ENCODE results near the gene HIGD2A.

HIGD2A gene

DNA sequence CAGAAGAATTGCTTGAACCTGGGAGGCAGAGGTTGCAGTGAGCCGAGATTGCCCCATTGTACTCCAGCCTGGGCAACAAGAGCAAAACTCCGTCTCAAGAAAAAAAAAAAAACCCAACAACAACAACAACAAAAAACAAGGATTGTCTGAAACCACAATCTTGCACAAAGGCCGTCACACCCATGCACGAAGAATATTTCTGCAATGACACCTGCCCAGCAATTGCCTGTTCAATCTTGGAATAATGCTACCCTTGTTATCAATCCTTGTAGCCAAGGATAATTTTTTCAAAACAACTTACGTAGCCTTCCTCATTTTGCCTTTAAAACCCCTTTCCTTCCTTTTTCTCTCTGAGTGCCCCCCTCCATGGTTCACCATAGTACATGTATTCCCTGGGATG is 31.5 kb downstream of the HIGD2A start:
- TF ChIP-seq, protein P1, sequence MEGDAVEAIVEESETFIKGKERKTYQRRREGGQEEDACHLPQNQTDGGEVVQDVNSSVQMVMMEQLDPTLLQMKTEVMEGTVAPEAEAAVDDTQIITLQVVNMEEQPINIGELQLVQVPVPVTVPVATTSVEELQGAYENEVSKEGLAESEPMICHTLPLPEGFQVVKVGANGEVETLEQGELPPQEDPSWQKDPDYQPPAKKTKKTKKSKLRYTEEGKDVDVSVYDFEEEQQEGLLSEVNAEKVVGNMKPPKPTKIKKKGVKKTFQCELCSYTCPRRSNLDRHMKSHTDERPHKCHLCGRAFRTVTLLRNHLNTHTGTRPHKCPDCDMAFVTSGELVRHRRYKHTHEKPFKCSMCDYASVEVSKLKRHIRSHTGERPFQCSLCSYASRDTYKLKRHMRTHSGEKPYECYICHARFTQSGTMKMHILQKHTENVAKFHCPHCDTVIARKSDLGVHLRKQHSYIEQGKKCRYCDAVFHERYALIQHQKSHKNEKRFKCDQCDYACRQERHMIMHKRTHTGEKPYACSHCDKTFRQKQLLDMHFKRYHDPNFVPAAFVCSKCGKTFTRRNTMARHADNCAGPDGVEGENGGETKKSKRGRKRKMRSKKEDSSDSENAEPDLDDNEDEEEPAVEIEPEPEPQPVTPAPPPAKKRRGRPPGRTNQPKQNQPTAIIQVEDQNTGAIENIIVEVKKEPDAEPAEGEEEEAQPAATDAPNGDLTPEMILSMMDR (IDR thresholded peaks at IDR 0.05; ENCODE audit: extremely low read depth, missing control alignments), result no peak
- DNase-seq (ENCODE audit: low spot score), result no peak

DNA sequence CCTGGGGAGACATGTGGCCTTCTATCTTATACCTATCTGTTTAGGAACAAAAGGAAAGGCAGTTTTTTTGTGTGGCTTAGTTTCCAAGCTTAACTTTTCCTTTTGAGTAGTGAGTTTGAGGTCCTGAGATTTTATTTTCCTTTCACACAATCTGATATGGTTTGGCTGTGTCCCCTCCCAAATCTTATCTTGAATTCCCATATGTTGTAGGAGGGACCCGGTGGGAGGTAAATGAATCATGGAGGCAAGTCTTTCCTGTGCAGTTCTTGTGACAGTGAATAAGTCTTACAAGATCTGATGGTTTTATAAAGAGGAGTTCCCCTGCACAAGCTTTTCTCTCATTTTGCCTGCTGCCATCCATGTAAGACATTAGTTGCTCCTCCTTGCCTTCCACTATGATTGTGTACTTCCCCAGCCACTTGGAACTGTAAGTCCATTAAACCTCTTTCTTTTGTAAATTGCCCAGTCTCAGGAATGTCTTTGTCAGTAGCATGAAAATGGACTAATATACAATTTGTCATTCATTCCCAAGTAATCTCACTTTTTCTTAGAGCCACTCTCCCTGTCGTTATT is 32.5 kb downstream of the HIGD2A start:
- DNase-seq (ENCODE audit: low spot score), result no peak
- TF ChIP-seq, protein P1 (IDR thresholded peaks at IDR 0.05; ENCODE audit: extremely low read depth, missing control alignments), result no peak

DNA sequence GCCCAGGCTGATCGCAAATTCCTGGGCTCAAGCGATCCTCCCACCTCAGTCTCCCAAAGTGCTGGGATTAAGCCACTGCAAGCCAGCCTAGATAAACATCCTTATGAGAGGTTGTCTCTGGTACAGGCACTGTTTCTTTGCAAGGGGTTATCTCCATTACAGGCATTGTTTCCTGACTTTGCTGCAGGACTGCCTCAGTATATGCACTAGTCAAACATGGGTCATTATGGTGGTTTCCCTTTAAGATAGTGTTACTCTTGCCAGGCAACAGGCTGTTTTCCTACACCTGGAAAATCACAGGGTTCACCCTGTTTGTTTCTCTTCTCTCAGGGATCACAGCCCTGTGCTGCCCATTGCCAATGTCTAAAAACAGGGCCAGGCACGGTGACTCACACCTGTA is 35.6 kb downstream of the HIGD2A start:
- TF ChIP-seq, protein P1 (IDR thresholded peaks at IDR 0.05; ENCODE audit: extremely low read depth, missing control alignments), result no peak
- no peak for DNase-seq (ENCODE audit: low spot score)

DNA sequence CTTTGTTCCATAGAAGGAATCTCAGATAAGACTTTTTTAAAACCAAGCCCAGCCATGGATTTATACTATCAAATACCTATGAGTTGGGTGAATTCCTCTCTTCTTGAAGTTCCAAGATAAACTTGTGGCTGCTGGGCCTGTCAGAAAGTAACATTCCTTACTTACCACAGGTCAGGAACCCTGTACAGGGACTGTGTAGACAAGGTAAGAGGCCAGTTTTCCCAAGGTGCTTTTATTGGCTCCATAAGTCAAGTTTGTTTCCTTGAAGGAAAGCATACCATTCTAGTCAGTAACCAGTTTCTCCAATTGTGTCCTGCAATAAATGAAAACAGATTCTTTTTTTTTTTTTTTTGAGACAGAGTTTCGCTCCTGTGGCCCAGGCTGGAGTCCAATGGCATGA is 36.6 kb downstream of the HIGD2A start:
- TF ChIP-seq, protein P1 (IDR thresholded peaks at IDR 0.05; ENCODE audit: extremely low read depth, missing control alignments), result no peak
- no peak for DNase-seq (ENCODE audit: low spot score)

DNA sequence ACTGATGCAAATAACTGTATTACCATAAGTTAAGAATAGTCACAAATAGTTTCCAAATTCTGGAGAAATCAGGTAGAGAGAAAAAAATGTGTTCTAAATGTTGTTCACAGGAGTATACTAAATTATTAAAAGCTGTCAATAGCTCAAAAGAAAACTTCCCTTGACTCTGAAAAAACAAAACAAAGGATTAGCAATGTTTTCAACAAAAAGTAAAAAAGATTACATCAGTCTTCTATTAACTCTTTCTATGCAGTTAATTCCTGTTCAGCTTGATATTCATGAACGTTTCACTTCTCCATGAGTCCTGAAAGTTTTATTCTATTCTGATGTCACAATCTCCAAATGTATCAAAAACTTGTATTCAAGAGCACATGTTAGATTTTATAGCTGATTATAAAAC is 37.2 kb downstream of the HIGD2A start:
- TF ChIP-seq, protein P1 (IDR thresholded peaks at IDR 0.05; ENCODE audit: extremely low read depth, missing control alignments), result no peak
- DNase-seq (ENCODE audit: low spot score), result no peak

DNA sequence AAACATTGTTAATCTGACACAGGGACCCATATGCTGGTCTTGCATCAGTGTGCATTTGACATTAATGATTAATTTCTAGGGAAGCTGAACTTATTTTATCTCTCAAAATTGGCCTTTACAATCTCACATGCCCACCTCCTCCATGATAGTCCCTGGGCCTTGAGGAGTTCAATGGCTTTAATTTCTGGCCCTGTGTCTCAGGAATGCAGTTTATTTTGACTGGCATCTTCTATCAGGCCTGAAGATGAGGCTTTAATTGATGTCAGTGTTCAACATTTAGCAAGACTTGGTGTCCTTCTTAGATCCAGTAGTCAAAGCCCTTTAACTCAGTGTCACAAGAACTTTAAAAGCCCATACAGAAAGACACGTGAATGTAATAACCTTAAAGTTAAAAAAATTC is 38.3 kb downstream of the HIGD2A start:
- TF ChIP-seq, protein P1 (IDR thresholded peaks at IDR 0.05; ENCODE audit: extremely low read depth, missing control alignments), result no peak
- no peak for DNase-seq (ENCODE audit: low spot score)

DNA sequence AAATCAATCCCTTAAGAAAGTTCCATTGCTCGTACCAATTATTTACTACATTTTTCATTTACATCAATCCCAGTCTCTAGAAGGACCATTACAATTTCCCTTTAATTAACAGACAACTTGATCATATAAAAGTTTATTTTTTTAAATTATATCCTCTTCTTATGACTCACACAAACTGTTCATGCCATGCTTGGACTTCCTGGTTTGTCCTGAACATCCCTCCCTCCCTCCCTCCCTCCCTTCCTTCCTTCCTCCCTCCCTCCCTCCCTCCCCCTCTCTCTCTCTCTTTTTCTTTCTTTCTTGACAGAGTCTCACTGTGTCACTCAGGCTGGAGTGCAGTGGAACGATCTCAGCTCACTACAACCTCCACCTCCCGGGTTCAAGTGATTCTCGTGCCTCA is 39.4 kb downstream of the HIGD2A start:
- DNase-seq (ENCODE audit: low spot score), result no peak
- TF ChIP-seq, protein P1 (IDR thresholded peaks at IDR 0.05; ENCODE audit: extremely low read depth, missing control alignments), result no peak
